ENCODE data around the gene ARL2BP. TPM values are rescaled to one million over a fixed set of nuclear protein-coding genes. Genes with fewer than 3 reads are reported as not detected.
A peak's percentile ranks its signal among the peaks of the same experiment; 100 is the strongest.

Gene ARL2BP
- total RNA-seq, 1 donor from 2014 or later, result 67.4 TPM

DNA sequence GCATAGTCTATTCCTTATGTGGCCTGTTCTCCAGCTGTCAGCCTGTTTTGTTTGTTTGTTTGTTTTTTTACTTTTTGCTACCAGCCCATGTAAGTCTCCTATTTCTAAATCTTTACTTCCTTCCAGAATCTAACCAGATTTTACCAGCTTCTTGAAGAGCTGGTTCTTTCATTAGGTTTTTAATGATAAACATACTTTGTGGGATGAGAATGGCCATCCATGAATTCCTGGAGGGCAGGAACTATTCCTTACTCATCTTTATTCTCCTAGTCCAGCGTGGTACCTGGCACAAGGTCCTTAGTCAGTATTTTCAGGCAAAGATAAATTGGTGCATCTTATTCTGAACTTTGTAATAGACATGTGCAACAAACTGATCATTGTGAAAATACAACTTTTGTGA is 41.6 kb upstream of the ARL2BP start:
- H3K4me1 Mint-ChIP-seq (ENCODE audit: unreplicated experiment), result peaks cover 5% of the 10 kb centered on the region
- no peaks in the 10 kb centered on the region for H3K27me3 Mint-ChIP-seq (ENCODE audit: unreplicated experiment)
- DNase-seq (ENCODE audit: extremely low spot score, unreplicated experiment), result no peak
- H3K27ac Mint-ChIP-seq (ENCODE audit: unreplicated experiment), result peak overlapping the region; percentile 27
- TF ChIP-seq CTCF (IDR thresholded peaks at IDR 0.05), result no peak
- H3K4me3 Mint-ChIP-seq (ENCODE audit: unreplicated experiment), result no peak overlapping the region
- H3K9me3 Mint-ChIP-seq (ENCODE audit: unreplicated experiment), result no peaks in the 10 kb centered on the region
- H3K36me3 Mint-ChIP-seq (ENCODE audit: unreplicated experiment), result peaks cover 23% of the 10 kb centered on the region

- Mint-ChIP-seq H3K27me3 (ENCODE audit: unreplicated experiment) (no peaks in the 10 kb centered on the region), H3K4me1 (ENCODE audit: unreplicated experiment) (peaks cover 2% of the 10 kb centered on the region), H3K27ac (ENCODE audit: unreplicated experiment) (peak overlapping the region; percentile 18), H3K4me3 (ENCODE audit: unreplicated experiment) (no peak overlapping the region), H3K9me3 (ENCODE audit: unreplicated experiment) (no peaks in the 10 kb centered on the region), H3K36me3 (ENCODE audit: unreplicated experiment) (peaks cover 29% of the 10 kb centered on the region)
- no peak for TF ChIP-seq CTCF (IDR thresholded peaks at IDR 0.05)
- DNase-seq (ENCODE audit: extremely low spot score, unreplicated experiment), result no peak
Measured at GRCh38 chr16:57204675-57205074, 40.4 kb upstream of the ARL2BP start.

GRCh38 chr16:57208926-57209325 is 36.1 kb upstream of the ARL2BP start:
- no peak for TF ChIP-seq CTCF (IDR thresholded peaks at IDR 0.05)
- Mint-ChIP-seq H3K4me3 (ENCODE audit: unreplicated experiment) (no peak overlapping the region), H3K9me3 (ENCODE audit: unreplicated experiment) (no peaks in the 10 kb centered on the region), H3K36me3 (ENCODE audit: unreplicated experiment) (peaks cover 44% of the 10 kb centered on the region), H3K4me1 (ENCODE audit: unreplicated experiment) (no peaks in the 10 kb centered on the region), H3K27ac (ENCODE audit: unreplicated experiment) (no peak overlapping the region), H3K27me3 (ENCODE audit: unreplicated experiment) (no peaks in the 10 kb centered on the region)
- no peak for DNase-seq (ENCODE audit: extremely low spot score, unreplicated experiment)

GRCh38 chr16:57209780-57210179 is 35.3 kb upstream of the ARL2BP start:
- Mint-ChIP-seq H3K9me3 (ENCODE audit: unreplicated experiment) (no peaks in the 10 kb centered on the region), H3K4me1 (ENCODE audit: unreplicated experiment) (no peaks in the 10 kb centered on the region), H3K27me3 (ENCODE audit: unreplicated experiment) (no peaks in the 10 kb centered on the region), H3K4me3 (ENCODE audit: unreplicated experiment) (no peak overlapping the region), H3K36me3 (ENCODE audit: unreplicated experiment) (peaks cover 51% of the 10 kb centered on the region), H3K27ac (ENCODE audit: unreplicated experiment) (no peak overlapping the region)
- TF ChIP-seq CTCF (IDR thresholded peaks at IDR 0.05), result no peak
- no peak for DNase-seq (ENCODE audit: extremely low spot score, unreplicated experiment)

- Mint-ChIP-seq H3K4me3 (ENCODE audit: unreplicated experiment) (no peak overlapping the region), H3K27ac (ENCODE audit: unreplicated experiment) (no peak overlapping the region), H3K36me3 (ENCODE audit: unreplicated experiment) (peaks cover 66% of the 10 kb centered on the region), H3K27me3 (ENCODE audit: unreplicated experiment) (no peaks in the 10 kb centered on the region), H3K9me3 (ENCODE audit: unreplicated experiment) (peaks cover 19% of the 10 kb centered on the region), H3K4me1 (ENCODE audit: unreplicated experiment) (no peaks in the 10 kb centered on the region)
- TF ChIP-seq CTCF (IDR thresholded peaks at IDR 0.05), result no peak
- no peak for DNase-seq (ENCODE audit: extremely low spot score, unreplicated experiment)
Measured at GRCh38 chr16:57213462-57213861, 31.6 kb upstream of the ARL2BP start.
